Measurements from ENCODE around the gene PAPPA. TPM values are rescaled to one million over a fixed set of nuclear protein-coding genes. Genes with fewer than 3 reads are reported as not detected.

PAPPA gene
- total RNA-seq, 4 donors from 2014 or later, result 0.70 to 4.1 (median 1.8) TPM

- TF ChIP-seq POLR2A (IDR thresholded peaks at IDR 0.05), result no peak
- TF ChIP-seq CTCF (IDR thresholded peaks at IDR 0.05), result no peak
- Histone ChIP-seq H3K4me1 (no peaks in the 10 kb centered on the region), H3K4me3 (no peak overlapping the region), H3K36me3 (no peaks in the 10 kb centered on the region), H3K9me3 (no peaks in the 10 kb centered on the region), H3K27me3 (no peaks in the 10 kb centered on the region), H3K27ac (no peak overlapping the region)
- DNase-seq, result no peak
Observed at GRCh38 chr9:116267021-116267420, 113.4 kb downstream of the PAPPA start.

GRCh38 chr9:116269250-116269649 is 115.7 kb downstream of the PAPPA start:
- Histone ChIP-seq H3K9me3 (no peaks in the 10 kb centered on the region), H3K27me3 (no peaks in the 10 kb centered on the region), H3K4me1 (no peaks in the 10 kb centered on the region), H3K4me3 (no peak overlapping the region), H3K27ac (no peak overlapping the region), H3K36me3 (no peaks in the 10 kb centered on the region)
- DNase-seq, result no peak
- TF ChIP-seq POLR2A (IDR thresholded peaks at IDR 0.05), result no peak
- no peak for TF ChIP-seq CTCF (IDR thresholded peaks at IDR 0.05)

- H3K4me3 ChIP-seq, result no peak overlapping the region
Observed at GRCh38 chr9:116270546-116270945, 117.0 kb downstream of the PAPPA start.

GRCh38 chr9:116271340-116271739 is 117.7 kb downstream of the PAPPA start:
- no peak overlapping the region for H3K4me3 ChIP-seq
- TF ChIP-seq CTCF (IDR thresholded peaks at IDR 0.05), result no peak
- no peak for TF ChIP-seq POLR2A (IDR thresholded peaks at IDR 0.05)
- no peak overlapping the region for H3K27ac ChIP-seq
- no peak for DNase-seq
- no peaks in the 10 kb centered on the region for H3K27me3 ChIP-seq
- no peaks in the 10 kb centered on the region for H3K4me1 ChIP-seq
- H3K36me3 ChIP-seq, result no peaks in the 10 kb centered on the region
- no peaks in the 10 kb centered on the region for H3K9me3 ChIP-seq

More at GRCh38 chr9:116270546-116270945, 117.0 kb downstream of the PAPPA start:
- DNase-seq, result no peak
- no peaks in the 10 kb centered on the region for H3K27me3 ChIP-seq
- no peaks in the 10 kb centered on the region for H3K4me1 ChIP-seq
- H3K27ac ChIP-seq, result no peak overlapping the region
- TF ChIP-seq POLR2A (IDR thresholded peaks at IDR 0.05) (no peak), CTCF (IDR thresholded peaks at IDR 0.05) (no peak)
- no peaks in the 10 kb centered on the region for H3K36me3 ChIP-seq
- H3K9me3 ChIP-seq, result no peaks in the 10 kb centered on the region

GRCh38 chr9:116271991-116272390 is 118.4 kb downstream of the PAPPA start:
- H3K9me3 ChIP-seq, result no peaks in the 10 kb centered on the region
- no peaks in the 10 kb centered on the region for H3K27me3 ChIP-seq
- no peak for TF ChIP-seq CTCF (IDR thresholded peaks at IDR 0.05)
- no peak for TF ChIP-seq POLR2A (IDR thresholded peaks at IDR 0.05)
- H3K36me3 ChIP-seq, result no peaks in the 10 kb centered on the region
- H3K27ac ChIP-seq, result no peak overlapping the region
- H3K4me1 ChIP-seq, result no peaks in the 10 kb centered on the region
- DNase-seq, result no peak
- no peak overlapping the region for H3K4me3 ChIP-seq

GRCh38 chr9:116274293-116274692 is 120.7 kb downstream of the PAPPA start:
- Histone ChIP-seq H3K27me3 (no peaks in the 10 kb centered on the region), H3K9me3 (no peaks in the 10 kb centered on the region), H3K4me3 (no peak overlapping the region), H3K4me1 (no peaks in the 10 kb centered on the region), H3K27ac (no peak overlapping the region), H3K36me3 (no peaks in the 10 kb centered on the region)
- TF ChIP-seq POLR2A (IDR thresholded peaks at IDR 0.05) (no peak), CTCF (IDR thresholded peaks at IDR 0.05) (no peak)
- DNase-seq, result no peak

Measured in Peyer's patch (tissue), 4 donors.